HG02884 (cell line): Measurements from ENCODE around the gene TMEM128.
"Not testable (repeated sequence)": the region's sequence is repeated elsewhere in the genome, so short reads cannot be mapped to it uniquely, and the experiment has no call there.

Experiments used
- ATAC-seq: cut with Tn5 transposase; IDR thresholded peaks from one replicate; pipeline ENCODE4 v1.9.1; 2021; ENCODE audit warnings: mild to moderate bottlenecking, moderate library complexity; ENCODE audit not compliant: unreplicated experiment

Gene TMEM128

DNA sequence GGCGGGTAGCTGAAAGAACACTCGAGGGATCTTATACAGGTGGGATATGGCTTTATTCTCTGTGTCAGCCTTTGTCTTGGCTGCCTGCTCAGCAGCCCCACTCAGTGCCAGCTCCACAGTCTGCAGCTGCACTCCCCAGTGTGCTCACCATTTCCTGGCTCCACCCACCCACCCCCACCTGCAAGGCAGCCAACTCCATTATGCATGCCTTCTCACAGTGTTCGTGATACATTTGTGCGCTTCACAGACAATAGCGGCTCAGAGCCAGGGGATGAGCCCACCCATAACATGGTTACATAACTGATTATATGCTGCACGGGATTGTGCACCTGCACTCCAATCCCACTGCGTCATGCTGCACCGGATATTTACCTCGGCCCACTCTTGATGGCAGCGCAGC, 8.8 kb upstream of the TMEM128 start:
- ATAC-seq = no peak

DNA sequence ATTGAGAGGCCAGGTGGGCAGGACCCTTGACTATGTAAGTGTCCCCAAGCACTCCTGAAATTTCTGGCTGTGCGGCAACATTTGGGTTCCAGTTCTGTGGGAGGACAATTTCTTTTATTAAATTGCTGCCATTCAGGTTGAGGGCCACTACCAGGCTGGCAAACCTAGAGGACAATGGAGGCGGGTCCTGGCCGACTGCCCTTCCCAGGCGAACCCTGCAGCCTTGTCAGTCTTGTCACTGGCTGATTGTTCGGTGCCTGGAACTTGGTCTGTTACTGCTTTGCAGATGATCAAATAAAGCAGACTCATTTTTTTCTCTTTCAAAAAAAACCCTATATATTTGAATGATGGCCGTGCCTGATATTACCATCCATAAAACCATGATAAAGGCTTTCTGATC, 6.6 kb upstream of the TMEM128 start:
- ATAC-seq = no peak

GRCh38 chr4:4254199-4254598, 6.2 kb upstream of the TMEM128 start:
- no peak for ATAC-seq

DNA sequence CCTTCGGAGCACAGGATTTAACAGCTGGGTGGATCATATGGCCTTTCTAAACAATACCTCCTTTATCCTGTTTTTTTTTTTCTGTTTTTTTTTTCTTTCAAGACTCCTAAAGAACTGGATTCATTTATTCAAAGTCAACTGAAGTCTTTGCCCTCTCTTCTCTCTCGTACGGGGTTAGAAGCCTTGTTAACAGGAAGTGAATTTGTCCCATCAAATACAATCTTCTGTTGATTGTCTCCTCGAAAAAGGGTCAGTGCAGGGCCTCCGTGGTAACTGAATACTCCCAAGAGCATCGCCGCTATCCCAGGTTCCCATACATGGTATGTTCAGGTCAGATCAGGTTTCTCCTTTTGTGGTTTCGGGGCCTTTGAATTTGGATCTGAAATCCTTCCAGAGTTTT, 1.8 kb upstream of the TMEM128 start:
- ATAC-seq = no peak

- not testable (repeated sequence) for ATAC-seq
Measured at GRCh38 chr4:4249342-4249741, 1.3 kb upstream of the TMEM128 start.

- no peak for ATAC-seq
Measured at GRCh38 chr4:4248885-4249203, 821 bp upstream of the TMEM128 start.

GRCh38 chr4:4247696-4248028, 361 bp downstream of the TMEM128 start:
- ATAC-seq = peak; percentile 21

GRCh38 chr4:4245172-4245571, 2.9 kb downstream of the TMEM128 start:
- ATAC-seq = no peak

DNA sequence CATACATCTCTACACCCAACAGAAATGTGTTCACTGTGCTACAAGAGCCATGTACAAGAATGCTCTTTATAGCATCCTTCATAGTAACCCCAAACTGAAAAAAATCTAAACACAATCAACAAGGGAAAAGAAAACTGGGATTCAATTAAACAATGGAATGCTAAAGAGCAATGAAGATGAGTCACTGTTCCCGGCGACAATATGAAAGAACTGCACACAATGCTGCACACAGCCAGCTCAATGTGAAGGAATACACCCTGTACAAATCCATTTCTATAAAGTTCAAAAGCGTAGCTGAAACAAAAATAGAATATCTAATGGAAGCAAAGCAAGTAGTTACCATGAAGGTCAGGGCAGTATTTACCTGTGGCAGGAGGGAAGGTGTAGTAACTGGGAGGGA, 8.5 kb downstream of the TMEM128 start:
- not testable (repeated sequence) for ATAC-seq

DNA sequence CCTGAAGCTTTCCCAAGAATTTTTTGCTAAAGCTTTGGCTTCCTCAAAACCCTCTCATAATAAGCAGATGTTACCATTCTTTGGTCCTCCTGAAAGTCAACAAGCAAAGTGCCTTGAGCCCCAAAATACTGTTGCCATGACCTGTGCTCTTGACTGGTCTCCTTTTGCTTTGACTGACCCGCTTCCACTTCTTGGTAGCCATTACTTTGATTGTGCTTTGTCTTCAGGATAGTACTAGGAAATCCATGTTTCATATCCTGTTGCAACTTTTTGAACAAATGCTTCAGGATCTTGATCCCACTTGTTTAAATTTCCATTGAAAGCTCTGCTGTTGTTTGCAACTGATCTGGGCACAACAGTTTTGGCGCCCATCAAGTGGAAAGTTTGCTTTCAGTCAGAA, 14.4 kb downstream of the TMEM128 start:
- no peak for ATAC-seq

DNA sequence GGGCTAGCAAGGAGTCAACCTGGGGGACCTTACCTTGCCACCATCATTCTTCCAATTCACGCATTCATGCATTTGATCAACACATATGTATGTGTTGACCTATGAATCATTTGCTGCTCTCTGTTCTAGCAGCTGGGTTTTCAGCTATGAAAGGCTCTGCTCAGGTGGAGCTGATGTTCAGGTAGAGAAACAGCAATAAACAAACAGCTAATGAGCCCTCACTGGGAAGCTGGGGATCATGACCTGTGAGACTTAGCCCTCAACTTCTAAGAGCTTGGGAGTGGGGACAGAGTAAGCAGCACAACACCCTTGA, 19.7 kb downstream of the TMEM128 start:
- ATAC-seq = no peak

DNA sequence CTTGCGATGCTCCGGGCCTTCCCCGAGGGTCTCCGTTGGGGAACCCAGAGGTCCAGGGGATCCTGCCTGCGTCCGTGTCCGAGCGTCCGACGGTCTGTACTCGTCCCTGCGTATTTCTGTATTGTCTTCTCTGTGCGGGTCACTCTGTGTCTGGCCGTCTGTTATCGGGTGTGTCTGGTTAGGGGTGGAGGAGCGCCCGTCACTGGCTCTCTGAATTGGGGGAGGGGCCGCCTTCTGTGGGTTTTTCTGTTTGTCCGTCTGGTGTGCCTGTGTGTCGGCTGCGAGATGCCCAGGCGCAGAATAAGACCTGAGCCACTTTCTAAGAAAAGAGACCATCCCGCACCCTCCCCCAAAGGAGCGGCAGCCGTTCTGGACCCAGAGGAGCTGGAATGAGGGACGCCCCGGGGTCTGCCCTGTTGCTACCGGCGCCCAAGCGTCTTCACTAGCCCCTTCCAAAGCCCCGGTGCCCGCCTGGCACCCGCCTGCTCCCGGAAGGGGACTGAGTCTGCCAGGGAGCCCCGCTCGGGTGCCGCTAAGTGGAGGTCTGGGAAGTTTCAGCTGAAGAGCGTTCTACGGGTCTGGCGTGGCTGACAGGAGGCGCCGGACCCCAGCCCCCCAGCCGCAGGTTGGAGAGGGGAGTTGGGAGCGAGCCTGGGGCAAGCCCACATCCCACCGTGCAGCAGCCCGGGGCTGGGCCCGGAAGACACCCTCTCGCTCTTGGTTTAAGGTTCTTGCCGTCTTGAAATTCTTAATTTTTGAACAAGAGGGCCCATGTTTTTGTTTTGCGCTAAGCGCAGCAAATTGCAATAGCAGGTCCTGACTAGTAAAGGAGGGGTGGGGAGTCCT, 20.3 kb downstream of the TMEM128 start:
- ATAC-seq = no peak

GRCh38 chr4:4226606-4227438, 21.2 kb downstream of the TMEM128 start, which contains the start of gene OTOP1:
TSS of gene OTOP1 (minus strand) at chr4:4226929. CDS start at chr4:4226864, 65 bp downstream.
- ATAC-seq = no peak

GRCh38 chr4:4225915-4226605, 22.0 kb downstream of the TMEM128 start:
- ATAC-seq = no peak

- ATAC-seq = no peak
Measured at GRCh38 chr4:4217113-4217512, 30.9 kb downstream of the TMEM128 start.

DNA sequence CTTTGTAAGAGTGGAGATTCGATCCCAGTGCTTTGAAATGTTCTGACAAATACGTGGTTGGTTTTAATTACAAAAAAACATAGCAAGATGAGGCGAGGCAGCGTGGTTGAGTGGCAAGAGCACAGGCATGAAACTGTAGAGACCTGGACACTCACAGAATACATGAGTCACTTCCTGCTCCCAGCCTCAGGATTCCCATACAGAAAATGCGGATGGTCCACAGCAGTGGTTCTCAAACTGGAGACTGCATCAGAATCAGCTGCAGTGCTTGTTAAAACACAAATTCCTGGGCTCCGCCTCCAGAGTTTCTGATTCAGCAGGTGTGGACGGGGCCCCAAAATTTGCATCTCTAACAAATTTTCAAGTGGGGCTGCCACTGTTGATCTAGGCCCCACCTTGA, 31.4 kb downstream of the TMEM128 start:
- ATAC-seq = no peak

DNA sequence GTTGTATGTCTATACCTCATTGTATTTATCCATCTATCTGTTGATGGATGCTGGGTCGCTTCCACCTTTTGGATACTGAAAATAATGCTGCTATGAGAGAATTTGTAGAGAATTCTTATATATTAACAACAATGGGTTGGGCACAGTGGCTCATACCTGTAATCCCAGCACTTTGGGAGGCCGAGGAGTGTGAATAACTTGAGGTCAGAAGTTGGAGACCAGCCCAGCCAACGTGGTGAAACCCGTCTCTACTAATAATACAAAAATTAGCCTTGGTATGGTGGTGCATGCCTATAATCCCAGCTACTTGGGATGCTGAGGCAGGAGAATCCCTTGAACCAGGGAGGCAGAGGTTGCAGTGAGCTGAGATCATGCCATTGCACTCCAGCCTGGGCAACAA, 34.3 kb downstream of the TMEM128 start:
- ATAC-seq = not testable (repeated sequence)

GRCh38 chr4:4206204-4206603, 41.8 kb downstream of the TMEM128 start:
- ATAC-seq = no peak

- no peak for ATAC-seq
Measured at GRCh38 chr4:4204401-4204745, 43.6 kb downstream of the TMEM128 start.

DNA sequence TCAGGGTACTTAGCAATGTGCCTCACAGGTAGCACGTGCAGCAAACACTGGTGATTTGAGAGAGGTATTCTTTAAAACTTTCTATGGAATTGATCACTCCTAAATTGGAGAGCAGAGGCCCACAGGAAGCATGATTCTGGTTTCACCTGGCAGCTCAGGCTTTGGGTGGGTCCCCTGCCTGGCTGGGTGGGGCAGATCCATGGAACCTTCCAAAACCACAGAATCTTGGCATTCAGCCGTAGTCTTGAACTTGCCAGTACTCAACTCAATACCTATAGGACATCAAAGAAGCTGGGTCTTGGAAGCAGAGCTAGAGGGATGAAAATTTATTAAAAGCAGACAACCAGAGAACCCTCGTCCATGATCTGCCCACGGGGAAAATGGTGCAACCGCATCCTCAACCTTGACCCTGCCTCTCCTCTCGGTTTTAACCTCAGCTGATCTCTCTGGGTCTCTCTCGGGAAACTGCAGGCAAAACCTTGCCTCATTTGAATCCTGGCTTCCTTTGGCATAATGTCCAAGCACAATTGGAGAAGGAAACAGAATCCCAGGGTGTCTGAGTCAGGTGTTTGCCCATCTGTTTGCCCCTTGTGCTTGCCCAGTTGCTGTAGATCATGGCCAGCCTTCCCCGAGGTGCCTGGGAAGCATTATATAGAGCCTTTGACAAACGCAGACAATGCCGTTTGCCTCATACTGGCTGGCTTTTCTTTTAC, 44.2 kb downstream of the TMEM128 start:
- no peak for ATAC-seq

DNA sequence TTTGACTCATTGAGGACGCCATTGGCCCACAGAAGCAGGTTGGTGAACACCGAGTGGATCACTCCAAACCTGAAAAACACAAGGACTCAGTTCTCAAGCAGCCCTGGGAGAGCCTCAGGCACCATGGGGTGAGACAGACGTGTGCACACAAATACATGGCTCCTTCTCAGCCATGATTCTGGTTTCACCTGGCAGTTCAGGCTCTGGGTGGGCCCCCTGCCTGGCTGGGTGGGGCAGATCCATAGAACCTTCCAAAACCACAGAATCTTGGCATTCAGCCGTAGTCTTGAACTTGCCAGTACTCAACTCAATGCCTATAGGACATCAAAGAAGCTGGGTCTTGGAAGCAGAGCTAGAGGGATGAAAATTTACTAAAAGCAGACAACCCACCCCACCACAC, 45.5 kb downstream of the TMEM128 start:
- ATAC-seq = no peak
